ENCODE data around the gene TEAD1. TPM values are rescaled to one million over a fixed set of nuclear protein-coding genes. Genes with fewer than 3 reads are reported as not detected.
A peak's percentile ranks its signal among the peaks of the same experiment; 100 is the strongest.

TEAD1 gene
- total RNA-seq, 1 donor from 2014 or later = 17.6 TPM

DNA sequence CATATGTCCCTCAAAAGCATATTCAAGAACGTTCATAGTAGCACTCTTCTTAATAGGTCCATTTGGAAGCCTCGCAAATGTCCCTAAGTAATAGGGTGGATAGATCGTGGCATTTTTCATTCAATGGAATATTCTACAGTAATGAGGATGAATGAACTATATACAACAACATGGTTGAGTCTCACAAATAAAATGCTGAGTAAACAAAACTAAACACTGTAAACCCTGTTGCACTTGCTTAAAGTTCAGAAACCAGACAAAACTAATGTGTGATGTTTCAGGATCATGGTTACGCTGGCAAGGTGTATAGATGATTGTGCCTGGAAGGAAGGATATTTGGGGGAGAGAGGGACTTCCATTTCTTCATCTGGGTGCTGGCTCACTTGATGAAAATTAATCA is 244.4 kb downstream of the TEAD1 start:
- no peak for FAIRE-seq
- H3K4me3 ChIP-seq (ENCODE audit: low read depth, low read length) = no peak overlapping the region

DNA sequence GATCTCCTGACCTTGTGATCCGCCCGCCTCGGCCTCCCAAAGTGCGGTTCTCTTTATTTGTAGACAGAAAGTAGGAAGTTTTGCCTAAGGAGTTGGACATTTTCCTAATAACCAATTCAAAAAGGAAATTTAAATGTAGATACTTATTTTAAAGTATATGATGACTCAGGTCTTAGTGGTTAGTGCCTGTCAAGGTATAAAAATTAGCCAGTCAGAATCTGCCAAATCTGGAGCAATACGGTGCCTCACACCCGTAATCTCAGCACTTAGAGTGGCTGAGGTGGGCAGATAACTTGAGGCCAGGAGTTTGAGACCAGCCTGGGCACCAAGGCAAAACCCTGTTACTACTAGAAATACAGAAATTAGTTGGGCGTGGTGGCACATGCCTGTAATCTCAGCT is 248.2 kb downstream of the TEAD1 start:
- Histone ChIP-seq H3K27me3 (ENCODE audit: control insufficient read depth, insufficient read depth, low read length) (no peaks in the 10 kb centered on the region), H3K36me3 (ENCODE audit: control insufficient read depth, insufficient read depth, low read length) (peaks cover 3% of the 10 kb centered on the region), H3K4me3 (ENCODE audit: low read depth, low read length) (no peak overlapping the region)
- no peak for FAIRE-seq
- TF ChIP-seq, protein P1, sequence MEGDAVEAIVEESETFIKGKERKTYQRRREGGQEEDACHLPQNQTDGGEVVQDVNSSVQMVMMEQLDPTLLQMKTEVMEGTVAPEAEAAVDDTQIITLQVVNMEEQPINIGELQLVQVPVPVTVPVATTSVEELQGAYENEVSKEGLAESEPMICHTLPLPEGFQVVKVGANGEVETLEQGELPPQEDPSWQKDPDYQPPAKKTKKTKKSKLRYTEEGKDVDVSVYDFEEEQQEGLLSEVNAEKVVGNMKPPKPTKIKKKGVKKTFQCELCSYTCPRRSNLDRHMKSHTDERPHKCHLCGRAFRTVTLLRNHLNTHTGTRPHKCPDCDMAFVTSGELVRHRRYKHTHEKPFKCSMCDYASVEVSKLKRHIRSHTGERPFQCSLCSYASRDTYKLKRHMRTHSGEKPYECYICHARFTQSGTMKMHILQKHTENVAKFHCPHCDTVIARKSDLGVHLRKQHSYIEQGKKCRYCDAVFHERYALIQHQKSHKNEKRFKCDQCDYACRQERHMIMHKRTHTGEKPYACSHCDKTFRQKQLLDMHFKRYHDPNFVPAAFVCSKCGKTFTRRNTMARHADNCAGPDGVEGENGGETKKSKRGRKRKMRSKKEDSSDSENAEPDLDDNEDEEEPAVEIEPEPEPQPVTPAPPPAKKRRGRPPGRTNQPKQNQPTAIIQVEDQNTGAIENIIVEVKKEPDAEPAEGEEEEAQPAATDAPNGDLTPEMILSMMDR (IDR thresholded peaks at IDR 0.05; ENCODE audit: insufficient read depth, low read length, severe bottlenecking) = no peak
- no peak for DNase-seq (ENCODE audit: low read depth)

More for the DNA sequence above, 244.4 kb downstream of the TEAD1 start:
- H3K36me3 ChIP-seq (ENCODE audit: control insufficient read depth, insufficient read depth, low read length) = no peaks in the 10 kb centered on the region
- TF ChIP-seq, protein P1 (IDR thresholded peaks at IDR 0.05; ENCODE audit: insufficient read depth, low read length, severe bottlenecking) = no peak
- H3K27me3 ChIP-seq (ENCODE audit: control insufficient read depth, insufficient read depth, low read length) = no peaks in the 10 kb centered on the region
- no peak for DNase-seq (ENCODE audit: low read depth)

DNA sequence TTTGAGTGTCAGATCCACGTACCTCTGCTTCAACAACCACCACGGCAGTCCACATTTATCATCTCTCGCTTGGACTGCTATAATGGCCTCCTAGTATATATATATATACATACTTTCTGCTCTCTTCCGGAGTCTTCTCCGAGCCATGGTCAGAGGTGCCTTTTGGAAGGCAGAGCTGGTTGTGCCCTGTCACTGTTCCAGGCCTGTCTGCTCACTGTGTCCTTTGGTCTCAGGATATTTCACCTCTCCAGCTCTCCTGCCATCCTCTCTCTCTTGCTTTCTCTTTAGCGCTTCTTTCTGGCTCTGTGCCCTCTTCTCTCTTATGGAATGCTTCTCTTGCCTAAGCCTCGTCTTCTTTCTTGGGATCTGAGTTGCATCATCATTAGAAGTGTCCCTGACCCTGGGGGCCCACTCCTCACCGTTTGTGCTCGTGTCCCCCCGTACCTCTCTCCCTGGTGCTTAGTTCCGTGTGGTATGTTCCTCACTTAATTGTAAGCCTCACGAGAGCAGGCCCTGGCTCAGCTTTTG is 248.8 kb downstream of the TEAD1 start:
- Histone ChIP-seq H3K4me3 (ENCODE audit: low read depth, low read length) (no peak overlapping the region), H3K36me3 (ENCODE audit: control insufficient read depth, insufficient read depth, low read length) (peaks cover 3% of the 10 kb centered on the region), H3K27me3 (ENCODE audit: control insufficient read depth, insufficient read depth, low read length) (no peaks in the 10 kb centered on the region)
- TF ChIP-seq, protein P1 (IDR thresholded peaks at IDR 0.05; ENCODE audit: insufficient read depth, low read length, severe bottlenecking) = no peak
- FAIRE-seq (no peak), DNase-seq (ENCODE audit: low read depth) (no peak)

DNA sequence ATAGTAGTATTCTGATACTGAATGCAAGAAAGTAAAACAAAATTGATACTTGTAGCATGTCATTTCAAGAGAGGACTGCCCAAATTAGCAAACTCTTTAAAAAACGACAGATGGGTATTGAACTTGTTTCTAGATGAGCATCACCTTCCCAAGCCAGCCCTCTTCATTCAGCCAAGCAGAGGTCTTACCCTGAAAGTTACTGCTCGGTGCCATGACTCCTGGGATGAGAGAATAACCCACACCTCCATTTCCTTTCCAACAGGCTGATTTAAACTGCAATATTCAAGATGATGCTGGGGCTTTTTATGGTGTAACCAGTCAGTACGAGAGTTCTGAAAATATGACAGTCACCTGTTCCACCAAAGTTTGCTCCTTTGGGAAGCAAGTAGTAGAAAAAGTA is 250.4 kb downstream of the TEAD1 start:
- TF ChIP-seq, protein P1 (IDR thresholded peaks at IDR 0.05; ENCODE audit: insufficient read depth, low read length, severe bottlenecking) = no peak

DNA sequence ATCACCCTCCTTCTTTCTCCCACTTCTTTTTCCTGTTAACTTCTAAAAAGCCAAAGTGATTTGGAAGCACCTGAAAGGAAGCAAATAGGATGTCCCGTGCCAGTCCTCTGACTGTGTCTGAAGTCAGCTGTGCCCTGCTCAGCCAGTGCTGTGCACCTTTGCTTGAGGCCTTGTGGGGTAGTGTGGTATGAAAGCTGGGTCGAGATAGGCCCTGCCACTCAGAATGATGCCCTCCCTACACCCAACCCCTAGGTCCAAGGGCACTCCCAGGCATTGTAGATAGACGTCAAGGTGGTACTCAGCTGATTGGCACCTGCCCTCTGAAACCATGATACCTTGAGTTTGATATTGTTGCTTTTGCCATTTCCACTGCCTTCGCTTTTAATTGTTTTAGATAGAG is 251.3 kb downstream of the TEAD1 start:
- Histone ChIP-seq H3K36me3 (ENCODE audit: control insufficient read depth, insufficient read depth, low read length) (peaks cover 3% of the 10 kb centered on the region), H3K4me3 (ENCODE audit: low read depth, low read length) (no peak overlapping the region), H3K27me3 (ENCODE audit: control insufficient read depth, insufficient read depth, low read length) (no peaks in the 10 kb centered on the region)
- TF ChIP-seq, protein P1 (IDR thresholded peaks at IDR 0.05; ENCODE audit: insufficient read depth, low read length, severe bottlenecking) = no peak
- FAIRE-seq (peak; percentile 23), DNase-seq (ENCODE audit: low read depth) (no peak)

More for the DNA sequence above, 250.4 kb downstream of the TEAD1 start:
- H3K36me3 ChIP-seq (ENCODE audit: control insufficient read depth, insufficient read depth, low read length) = peaks cover 3% of the 10 kb centered on the region
- no peak for FAIRE-seq
- no peak for DNase-seq (ENCODE audit: low read depth)
- H3K27me3 ChIP-seq (ENCODE audit: control insufficient read depth, insufficient read depth, low read length) = no peaks in the 10 kb centered on the region
- no peak overlapping the region for H3K4me3 ChIP-seq (ENCODE audit: low read depth, low read length)

DNA sequence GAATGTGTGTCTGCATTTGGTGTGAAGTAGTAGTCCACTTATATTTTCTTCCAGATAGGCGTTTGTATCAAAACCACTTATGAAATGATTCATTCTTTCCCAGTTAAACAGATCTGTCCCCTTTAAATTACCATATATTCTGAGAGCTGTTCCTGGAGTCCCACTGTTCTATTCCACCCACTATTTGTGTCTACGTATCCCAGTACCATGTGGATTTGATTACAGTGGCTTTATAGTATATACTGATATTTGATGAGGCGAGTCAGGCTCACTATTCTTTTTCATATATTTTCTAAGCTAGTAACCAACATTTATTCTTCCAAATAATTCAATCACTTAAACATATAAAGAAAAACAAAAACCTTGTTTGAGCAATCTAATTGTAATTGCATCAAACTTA is 253.0 kb downstream of the TEAD1 start:
- TF ChIP-seq, protein P1 (IDR thresholded peaks at IDR 0.05; ENCODE audit: insufficient read depth, low read length, severe bottlenecking) = no peak
- no peaks in the 10 kb centered on the region for H3K27me3 ChIP-seq (ENCODE audit: control insufficient read depth, insufficient read depth, low read length)
- H3K36me3 ChIP-seq (ENCODE audit: control insufficient read depth, insufficient read depth, low read length) = peaks cover 3% of the 10 kb centered on the region
- FAIRE-seq (no peak), DNase-seq (ENCODE audit: low read depth) (no peak)
- no peak overlapping the region for H3K4me3 ChIP-seq (ENCODE audit: low read depth, low read length)

All from bronchial epithelial cell (primary cell).